ENCODE measurements around the gene TPM1.

Gene TPM1

DNA sequence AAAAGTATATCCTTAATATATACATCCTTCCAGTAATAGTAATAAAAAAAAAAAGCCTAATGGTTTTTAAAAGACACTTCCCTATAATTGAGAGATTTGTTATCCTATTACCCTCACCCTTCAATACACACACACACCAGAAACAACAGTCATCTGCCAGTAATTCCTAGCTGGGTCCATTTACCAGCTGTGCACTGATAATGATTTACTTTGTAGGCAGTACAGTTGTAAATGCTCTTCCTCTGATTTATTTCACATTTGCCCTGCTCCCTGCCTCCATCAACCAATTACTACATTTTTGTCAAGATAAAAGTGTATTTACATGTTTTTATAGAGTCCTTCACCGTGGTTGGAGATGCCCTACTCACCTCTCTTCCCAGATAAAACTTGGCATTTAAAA is 12.4 kb downstream of the TPM1 start:
- DNase-seq (ENCODE audit: low read depth) = no peak

DNA sequence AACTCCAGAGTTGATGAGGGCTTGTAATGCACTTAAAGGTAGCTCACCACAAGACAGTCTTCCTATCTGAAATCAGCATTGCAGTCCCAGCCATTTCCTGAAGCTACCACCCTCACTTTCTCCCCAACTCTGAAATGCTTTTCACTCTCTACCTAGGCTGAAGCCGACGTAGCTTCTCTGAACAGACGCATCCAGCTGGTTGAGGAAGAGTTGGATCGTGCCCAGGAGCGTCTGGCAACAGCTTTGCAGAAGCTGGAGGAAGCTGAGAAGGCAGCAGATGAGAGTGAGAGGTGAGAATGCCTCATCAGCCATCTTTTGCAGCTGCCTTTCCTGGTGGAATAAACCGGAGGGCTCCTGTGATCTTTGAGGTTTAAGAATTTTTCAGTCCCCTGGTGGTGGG is 14.3 kb downstream of the TPM1 start:
- no peak for DNase-seq (ENCODE audit: low read depth)

DNA sequence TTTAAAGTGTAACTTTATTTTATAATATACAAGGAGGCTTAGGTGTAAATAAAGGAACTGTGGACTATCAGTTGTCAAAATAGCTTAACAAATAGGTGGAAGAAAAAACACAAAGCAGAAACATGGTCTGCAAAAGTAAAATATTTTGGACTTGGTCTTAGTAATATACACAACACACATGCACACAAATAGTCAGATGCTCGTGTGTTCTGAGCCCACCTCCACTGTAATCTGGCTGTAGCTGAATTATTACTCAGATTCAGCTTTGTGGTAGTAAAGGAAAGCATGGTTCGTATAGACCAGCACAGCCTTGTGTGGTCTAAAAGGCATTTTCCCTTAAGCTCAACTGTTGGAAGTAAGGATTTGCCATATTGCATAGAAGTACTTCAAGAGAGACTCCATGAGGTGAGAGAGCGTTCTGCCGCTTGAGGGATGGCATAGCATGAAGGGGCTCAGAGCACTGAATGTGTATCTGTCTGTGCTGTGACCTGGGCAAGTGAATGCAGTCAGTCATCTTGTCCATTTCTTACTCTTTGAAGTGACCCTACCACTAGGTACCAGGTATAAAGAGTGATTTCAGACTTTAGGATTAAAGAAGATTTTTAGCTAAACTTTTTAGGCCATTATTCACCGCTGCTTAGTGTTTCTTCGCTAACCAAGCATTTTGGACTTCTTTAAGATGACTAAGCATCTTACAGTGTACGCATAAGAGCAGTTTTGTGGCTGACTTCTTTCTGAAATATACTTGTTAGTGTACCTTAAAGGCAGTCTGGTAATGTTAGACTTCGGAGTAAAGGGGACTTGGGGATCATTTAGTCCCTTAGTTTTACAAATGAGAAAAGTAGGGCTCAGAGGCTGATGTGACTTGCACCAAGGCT is 15.2 kb downstream of the TPM1 start:
- DNase-seq (ENCODE audit: low read depth) = no peak

DNA sequence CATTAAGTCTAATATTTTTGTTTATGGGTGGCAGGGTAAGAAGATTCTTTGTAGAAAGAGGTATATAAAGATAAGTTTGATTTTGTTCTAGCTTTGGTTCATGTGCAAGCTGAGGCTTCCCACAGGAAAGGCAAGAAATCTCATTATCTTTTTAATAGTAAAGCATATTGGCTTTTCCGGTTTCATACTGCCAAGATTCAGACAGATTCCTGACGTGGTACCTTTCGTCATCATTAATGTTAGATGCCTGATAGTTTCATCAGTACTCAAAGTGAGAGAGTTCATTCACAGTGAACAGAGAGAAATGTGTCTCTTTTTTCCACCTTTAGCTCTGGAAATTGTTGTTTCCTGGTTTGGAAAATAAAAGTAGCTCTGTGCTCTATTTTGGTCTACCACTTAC is 16.5 kb downstream of the TPM1 start:
- no peak for DNase-seq (ENCODE audit: low read depth)

DNA sequence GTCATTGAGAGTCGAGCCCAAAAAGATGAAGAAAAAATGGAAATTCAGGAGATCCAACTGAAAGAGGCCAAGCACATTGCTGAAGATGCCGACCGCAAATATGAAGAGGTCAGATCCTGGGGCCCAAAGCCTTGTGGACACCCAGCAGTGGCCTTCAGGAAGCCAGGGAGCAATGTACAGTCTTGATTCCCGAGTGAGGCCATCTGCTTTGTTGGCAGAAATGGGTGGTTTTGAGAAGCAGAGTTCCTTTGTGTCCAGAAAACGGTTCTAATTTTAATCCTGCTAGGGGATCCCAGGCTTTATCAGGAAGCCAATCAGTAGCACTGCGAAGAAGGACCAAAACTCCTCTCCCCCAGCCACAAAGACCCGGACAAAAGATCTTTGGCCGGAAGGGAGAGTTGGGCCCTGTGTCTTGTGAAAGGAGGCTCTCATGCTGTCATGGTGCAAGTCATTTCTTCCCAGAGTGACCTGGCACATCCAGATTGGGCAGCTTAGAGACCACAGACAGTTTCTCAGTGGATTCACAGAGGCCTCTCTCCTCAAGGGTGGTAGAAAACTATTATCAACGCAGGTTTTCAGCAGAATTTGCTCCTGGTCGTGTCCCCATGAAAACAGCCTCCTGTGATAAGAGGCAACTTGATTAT is 17.1 kb downstream of the TPM1 start:
- no peak for DNase-seq (ENCODE audit: low read depth)

DNA sequence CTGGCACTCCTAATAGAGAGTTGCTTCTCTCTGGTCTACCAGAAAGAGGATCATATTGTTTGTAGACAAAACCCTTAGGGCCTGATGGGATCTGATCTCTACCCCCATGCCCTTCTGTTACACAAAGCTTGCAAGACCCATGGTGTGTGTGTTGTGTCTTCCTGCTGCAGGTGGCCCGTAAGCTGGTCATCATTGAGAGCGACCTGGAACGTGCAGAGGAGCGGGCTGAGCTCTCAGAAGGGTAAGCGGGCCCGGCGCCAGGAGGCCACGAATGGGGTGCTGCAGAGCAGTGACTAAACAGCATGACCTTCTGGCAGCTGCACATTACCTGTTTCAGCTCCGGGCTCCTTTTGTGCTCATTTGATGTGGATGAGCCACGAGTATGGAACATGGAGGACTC is 18.2 kb downstream of the TPM1 start:
- DNase-seq (ENCODE audit: low read depth) = no peak

DNA sequence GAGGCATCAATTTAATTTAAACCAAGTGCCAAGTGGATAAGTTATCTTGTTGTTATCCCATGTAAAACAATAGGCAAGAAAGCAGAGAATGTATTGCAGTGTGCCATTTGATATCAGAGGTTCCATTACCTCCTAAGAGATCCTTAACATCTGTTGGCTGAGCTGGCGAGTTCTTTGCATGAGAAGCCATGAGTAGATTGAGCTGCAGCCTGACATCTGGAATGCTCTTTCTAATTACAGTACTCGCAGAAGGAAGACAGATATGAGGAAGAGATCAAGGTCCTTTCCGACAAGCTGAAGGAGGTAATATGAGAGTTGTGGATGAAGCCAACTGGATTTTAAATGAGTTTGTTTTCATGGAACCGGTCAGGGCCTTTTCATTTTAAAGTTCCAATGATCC is 19.4 kb downstream of the TPM1 start:
- DNase-seq (ENCODE audit: low read depth) = no peak

DNA sequence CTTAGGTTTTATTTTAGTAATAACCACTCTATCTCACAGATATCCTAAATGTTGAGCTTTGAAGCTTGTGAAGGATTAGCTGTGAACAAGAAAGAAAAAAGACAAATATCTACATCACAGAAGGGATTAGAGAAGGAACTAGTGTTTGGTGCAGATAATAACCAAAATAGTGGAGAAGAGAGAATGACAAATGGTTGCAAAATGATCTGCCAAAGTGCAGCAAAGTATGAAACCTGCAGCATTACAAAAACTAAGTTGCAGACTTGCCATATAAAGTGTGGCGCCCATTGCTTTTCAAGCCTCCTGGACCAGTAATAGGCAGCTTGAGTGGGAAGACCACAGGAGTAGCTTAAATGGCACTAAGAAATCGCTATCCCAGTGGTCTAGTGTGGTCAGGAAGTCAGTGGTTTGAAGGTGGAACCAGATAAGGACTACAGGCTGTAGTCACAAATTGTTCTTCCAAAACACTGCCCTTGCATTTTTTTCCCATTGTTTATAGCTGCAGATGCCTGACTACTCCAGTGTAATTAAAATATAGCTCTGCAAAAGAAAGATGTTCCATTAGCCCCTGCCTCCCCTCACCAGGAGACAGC is 20.7 kb downstream of the TPM1 start:
- no peak for DNase-seq (ENCODE audit: low read depth)

DNA sequence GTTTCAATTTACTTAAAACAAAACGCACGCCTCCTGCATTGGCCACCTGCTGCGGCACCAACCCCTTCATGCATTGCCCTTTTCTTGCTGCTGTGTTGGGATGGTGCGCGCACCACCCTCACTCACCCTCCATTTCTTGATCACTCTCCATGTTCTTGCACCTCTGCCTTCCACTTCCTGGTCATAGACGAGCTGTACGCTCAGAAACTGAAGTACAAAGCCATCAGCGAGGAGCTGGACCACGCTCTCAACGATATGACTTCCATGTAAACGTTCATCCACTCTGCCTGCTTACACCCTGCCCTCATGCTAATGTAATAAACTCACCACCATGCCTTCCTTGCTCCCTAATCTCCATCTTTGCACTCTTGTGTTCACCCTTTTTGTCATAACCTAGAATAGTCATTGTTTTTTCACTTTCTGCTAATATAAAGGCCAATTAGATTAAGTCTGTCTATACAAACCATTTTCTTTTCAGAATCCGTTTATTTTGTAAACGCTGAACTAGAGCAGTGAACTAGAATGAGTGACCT is 21.4 kb downstream of the TPM1 start:
- no peak for DNase-seq (ENCODE audit: low read depth)

DNA sequence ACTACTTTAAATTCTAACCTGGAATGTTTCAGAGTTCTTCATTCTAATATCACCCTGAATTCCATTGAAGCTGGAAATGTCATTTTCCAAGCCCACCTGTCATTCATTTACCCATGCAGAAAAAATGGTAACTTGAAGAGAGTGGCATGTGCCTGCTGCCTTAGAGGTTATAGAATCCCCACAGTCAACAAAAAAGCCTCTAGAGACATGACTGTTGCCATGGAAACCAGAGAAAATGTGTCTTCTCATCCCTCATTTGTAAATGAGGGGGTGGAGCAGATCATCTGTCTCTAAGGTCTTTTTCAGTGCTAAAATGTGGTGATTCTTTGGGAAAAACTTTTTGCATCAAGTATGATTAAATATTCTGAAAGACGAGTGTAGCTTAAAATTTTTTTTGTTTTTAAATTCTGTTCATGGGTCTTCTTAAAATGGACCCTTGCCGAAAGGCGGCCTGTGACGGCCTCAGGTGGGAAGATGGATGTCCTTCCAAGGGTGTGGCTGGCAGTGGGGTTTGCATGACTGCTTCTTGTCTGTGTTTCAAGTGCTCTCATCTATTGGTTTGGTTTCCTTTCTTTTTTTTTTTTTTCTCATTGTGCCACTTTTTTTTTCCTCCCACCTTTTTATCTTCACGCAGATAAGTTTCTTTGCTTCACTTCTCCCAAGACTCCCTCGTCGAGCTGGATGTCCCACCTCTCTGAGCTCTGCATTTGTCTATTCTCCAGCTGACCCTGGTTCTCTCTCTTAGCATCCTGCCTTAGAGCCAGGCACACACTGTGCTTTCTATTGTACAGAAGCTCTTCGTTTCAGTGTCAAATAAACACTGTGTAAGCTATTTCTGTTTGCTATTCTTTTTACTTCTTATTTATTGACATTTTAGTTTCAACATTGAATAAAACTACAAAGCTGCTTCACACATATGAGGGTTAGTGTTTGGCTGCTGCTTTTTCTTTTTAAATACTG is 23.0 kb downstream of the TPM1 start:
- peak; percentile 41 for DNase-seq (ENCODE audit: low read depth)

DNA sequence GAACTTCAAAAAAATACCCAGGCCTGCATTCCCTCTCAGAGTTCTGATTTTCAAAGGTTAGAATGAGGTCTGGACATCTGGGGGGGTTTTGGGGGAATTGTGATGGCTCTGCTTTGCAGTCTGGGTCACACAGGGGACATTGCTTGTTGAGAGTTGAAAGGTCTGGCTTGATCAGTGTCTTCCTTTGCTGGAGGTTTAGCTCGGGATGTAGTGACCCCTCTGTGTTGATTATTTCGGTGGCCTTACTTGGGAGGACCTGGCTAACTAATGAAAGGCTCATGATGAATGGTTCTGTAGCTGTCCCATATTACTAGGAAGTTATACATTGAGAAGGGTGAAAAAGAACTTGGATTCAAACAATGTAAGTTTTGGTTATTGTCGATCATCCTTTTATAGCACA is 23.7 kb downstream of the TPM1 start:
- DNase-seq (ENCODE audit: low read depth) = no peak

DNA sequence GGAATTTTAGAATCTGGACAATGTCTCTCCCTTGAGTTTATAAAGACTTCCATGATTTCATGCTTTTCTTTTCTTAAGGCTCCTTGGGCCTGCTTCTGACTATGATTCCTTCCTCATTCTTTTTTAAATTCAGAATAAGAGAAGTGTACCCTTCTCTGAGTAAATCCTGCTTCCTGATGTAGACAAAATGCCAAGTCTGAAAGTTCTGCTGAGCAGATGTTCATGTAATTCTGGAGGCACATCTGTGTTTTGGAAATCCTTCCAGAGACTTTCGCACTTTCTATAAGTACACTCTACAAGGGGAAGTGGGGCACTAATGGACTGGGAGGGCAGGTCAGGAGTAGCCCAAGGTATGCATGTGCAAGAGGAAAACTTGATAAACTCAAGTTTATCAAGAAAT is 24.8 kb downstream of the TPM1 start:
- DNase-seq (ENCODE audit: low read depth) = no peak

DNA sequence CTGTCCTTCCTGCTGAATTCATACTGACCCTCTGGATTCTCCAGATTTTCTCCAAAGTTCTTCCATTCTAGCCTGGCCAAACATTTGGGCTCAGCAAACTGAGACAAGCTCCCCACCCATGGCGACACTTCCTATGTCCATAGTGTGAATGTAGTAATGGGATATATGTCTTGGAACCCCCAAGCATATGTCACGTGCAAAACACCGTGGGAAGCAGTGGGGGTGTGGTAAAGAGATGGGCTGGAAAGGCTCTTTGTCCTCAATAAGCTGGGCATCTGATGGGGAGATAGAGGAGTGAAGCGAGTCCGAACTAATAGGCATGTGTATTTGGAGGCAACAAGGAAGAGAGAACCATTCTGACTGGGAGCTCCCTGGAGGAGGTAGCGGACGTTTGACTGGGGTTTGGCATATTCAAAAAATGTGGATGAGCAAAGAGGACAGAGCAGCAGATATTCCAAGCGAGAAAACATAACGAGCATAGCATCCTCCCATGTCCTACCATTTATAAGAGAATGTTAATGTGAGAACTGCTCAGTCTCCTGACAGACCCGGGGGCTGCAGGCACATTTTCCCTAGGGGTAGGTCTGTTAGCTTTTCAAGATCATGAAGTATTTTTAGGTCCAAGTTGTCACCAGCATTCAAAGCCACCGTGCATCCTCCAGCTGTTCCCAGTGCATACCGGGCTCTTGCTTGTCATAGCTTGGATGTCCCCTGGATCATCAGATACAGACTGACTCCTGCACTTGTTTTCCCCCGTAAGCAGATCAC is 25.6 kb downstream of the TPM1 start:
- no peak for DNase-seq (ENCODE audit: low read depth)

DNA sequence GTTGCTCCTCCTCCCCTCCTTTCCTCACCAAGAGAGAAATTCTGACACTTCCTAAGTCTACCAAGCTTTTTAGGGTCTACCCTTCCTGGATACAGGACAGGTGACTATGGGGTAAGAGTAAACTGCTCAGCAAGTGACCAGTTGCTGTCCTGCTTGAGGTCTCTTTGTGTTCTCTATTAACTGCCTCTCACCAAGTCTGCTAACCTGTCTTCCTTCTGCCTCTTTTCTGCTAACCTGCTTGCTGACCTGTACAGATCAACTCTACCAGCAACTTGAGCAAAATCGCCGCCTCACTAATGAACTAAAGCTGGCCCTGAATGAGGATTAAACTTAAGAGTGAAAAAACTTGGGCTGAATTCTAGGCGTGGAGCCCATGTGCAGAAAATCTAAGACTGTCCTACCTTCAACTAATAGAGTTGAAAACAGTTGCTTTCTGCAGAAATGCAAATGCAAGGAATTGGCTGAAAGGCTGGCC is 27.1 kb downstream of the TPM1 start:
- DNase-seq (ENCODE audit: low read depth) = no peak

DNA sequence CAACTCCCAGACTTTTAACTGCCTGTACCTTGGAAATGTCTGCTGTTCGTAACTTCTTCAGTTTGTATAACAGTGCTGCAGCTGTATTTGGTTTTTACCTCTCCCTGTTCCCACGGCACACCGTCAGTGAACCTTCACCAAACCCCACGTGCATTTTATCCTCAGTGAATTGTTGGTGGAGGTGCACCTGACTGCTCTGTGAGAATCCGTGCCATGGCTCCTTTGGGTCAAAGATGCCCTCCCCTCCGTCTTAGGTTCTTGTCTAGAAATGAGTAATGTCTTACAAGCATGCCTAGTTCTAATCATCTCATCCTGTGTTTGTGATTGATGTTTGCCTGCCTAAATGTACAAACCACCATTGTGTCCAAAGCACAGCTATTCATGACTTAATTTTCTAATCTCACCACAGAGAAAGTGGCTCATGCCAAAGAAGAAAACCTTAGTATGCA is 28.2 kb downstream of the TPM1 start:
- no peak for DNase-seq (ENCODE audit: low read depth)

DNA sequence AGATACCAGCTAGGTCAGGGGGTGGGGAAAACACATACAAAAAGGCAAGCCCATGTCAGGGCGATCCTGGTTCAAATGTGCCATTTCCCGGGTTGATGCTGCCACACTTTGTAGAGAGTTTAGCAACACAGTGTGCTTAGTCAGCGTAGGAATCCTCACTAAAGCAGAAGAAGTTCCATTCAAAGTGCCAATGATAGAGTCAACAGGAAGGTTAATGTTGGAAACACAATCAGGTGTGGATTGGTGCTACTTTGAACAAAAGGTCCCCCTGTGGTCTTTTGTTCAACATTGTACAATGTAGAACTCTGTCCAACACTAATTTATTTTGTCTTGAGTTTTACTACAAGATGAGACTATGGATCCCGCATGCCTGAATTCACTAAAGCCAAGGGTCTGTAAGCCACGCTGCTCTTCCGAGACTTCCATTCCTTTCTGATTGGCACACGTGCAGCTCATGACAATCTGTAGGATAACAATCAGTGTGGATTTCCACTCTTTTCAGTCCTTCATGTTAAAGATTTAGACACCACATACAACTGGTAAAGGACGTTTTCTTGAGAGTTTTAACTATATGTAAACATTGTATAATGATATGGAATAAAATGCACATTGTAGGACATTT is 28.9 kb downstream of the TPM1 start:
- no peak for DNase-seq (ENCODE audit: low read depth)

DNA sequence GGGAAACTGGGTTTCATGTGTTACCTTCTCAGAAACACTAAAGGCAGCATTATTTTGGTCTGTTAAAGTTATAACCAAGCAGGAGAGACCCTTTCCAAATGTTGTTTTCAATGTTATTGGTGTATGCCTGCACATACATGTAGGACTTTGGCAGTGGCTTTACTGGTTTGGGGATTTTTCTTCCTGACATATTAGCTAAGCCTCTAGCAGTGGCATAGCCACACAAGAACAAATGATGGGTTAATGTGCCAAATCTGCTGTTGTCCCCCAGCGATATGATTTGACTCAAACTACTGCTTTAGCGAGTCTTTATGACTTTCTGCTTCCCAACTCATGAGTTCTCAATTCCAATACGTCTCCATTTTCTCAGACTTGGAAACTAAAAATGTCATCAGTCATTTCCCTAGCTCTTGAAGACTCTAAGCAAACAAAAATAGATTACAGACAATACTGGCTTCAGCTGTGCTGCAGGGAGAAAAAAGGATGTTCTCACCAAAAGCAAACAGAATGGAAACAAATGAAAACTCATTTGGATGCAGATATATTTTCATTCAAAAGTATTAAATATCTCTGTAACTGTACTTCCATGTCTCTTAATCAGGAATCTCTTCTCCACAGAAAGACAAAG is 29.6 kb downstream of the TPM1 start:
- no peak for DNase-seq (ENCODE audit: low read depth)

DNA sequence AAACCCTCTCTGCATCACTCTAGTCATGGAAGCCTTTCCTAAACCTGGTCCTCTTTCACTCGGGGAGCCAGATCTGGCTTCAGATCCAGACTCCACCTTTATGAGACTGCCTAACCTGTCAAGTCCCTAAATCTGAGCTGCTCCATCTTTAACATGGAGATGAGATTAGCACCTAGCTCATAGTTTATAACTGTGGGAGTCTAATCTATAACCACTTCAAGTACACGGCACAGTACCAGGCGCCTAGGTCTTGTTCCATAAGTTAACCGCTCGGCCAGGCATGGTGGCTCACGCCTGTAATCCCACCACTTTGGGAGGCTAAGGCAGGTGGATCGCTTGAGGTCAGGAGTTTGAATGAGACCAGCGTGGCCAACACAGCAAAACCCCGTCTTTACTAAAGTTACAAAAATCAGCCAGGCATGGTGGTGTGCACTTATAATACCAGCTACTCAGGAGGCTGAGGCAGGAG is 30.3 kb downstream of the TPM1 start:
- no peak for DNase-seq (ENCODE audit: low read depth)

DNA sequence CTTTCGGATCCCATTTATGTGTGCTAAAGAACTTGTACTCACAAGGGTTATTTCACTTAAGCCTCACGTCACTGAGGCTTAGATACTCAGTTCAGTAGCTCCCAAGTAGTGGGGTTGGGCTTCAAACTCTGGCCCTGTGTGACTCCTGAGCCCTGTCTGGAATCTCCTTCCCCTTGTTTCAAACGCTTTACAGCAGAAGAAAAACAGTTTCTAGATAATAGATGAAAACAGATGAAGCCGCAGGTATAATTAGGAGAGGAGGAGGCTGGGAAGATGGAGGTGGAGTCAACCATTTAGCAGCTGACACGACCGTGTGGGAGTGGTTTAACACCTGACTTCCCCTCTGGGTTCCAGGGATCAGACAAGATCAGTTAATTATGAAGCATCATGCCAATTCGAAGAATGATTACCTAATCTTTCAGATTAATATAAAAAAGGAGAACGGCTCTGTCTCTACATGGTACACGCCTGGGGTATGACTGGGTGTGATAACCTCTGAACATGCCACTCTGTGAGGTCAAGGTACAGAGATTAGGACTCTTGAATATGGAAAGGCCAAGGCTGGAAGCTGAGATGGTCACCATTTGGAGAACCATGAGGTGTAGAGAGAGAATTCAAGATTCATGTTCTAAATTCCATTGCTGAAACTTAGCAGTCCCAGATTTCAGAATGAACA is 31.1 kb downstream of the TPM1 start:
- DNase-seq (ENCODE audit: low read depth) = no peak

Measured in ELR (cell line).